Loucy (cell line): ENCODE data around the gene NTNG1.

ENCODE experiments used
- EZH2phosphoT487 ChIP-seq: fragments of 200-600 bp; IDR thresholded peaks from 2 replicates; pipeline ENCODE4 v1.6.1; 2018; ENCODE audit warnings: antibody characterized with exemption, mild to moderate bottlenecking, moderate library complexity, borderline replicate concordance
- TF ChIP-seq, protein P1 (sequence below): fragments of 200-600 bp; sonication (generic); conservative IDR thresholded peaks from 2 replicates; pipeline ENCODE4 v1.5.1; 2014; ENCODE audit warnings: mild to moderate bottlenecking, antibody characterized with exemption, low read length

DNA sequence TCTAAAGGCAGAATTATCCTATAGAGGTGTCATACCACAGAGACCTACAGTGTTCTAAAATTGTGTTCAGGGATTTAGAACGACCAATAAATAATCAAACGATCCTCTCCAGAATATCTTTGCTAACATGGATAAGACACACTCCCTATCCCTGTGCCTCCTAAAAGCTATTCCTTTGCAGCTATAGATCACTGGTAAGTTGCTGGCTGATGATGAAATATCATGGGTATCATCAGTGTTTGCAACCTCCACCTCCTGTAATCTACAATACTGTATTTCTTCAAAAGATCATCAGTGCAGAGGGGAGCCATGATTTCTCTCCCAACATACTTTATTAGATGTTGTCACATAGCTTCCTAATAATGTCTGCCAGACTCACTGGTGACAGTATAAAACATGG, 201.9 kb downstream of the NTNG1 start:
- TF ChIP-seq, protein P1, sequence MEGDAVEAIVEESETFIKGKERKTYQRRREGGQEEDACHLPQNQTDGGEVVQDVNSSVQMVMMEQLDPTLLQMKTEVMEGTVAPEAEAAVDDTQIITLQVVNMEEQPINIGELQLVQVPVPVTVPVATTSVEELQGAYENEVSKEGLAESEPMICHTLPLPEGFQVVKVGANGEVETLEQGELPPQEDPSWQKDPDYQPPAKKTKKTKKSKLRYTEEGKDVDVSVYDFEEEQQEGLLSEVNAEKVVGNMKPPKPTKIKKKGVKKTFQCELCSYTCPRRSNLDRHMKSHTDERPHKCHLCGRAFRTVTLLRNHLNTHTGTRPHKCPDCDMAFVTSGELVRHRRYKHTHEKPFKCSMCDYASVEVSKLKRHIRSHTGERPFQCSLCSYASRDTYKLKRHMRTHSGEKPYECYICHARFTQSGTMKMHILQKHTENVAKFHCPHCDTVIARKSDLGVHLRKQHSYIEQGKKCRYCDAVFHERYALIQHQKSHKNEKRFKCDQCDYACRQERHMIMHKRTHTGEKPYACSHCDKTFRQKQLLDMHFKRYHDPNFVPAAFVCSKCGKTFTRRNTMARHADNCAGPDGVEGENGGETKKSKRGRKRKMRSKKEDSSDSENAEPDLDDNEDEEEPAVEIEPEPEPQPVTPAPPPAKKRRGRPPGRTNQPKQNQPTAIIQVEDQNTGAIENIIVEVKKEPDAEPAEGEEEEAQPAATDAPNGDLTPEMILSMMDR = no peak
- no peak for TF ChIP-seq EZH2phosphoT487
